GM23338 (cell line): ENCODE data around the gene TNIP1.

Experiments
- EZH2 ChIP-seq: fragments of 200-600 bp; sonication (generic); IDR thresholded peaks from one replicate; pipeline ENCODE4 v1.8.0; 2017; ENCODE audit warnings: antibody characterized with exemption, mild to moderate bottlenecking, low read depth; ENCODE audit not compliant: unreplicated experiment
- EZH2phosphoT487 ChIP-seq: fragments of 200-600 bp; sonication (generic); IDR thresholded peaks from one replicate; pipeline ENCODE4 v1.8.1; 2018; ENCODE audit warnings: antibody characterized with exemption; ENCODE audit not compliant: unreplicated experiment
- POLR2AphosphoS5 ChIP-seq: IDR thresholded peaks from 2 replicates; pipeline ENCODE4 v1.6.1; 2016; ENCODE audit warnings: antibody characterized with exemption, low read depth
- STAT1 ChIP-seq: IDR thresholded peaks from one replicate; pipeline ENCODE4 v1.6.1; 2016; ENCODE audit warnings: antibody characterized with exemption; ENCODE audit not compliant: unreplicated experiment
- TF ChIP-seq, protein P1 (sequence below), 2 experiments: fragments of 200-600 bp in 1 of 2; sonication (generic) in 1 of 2; conservative IDR thresholded peaks; 2 replicates each; pipeline versions ENCODE4 v1.5.1 to v1.6.1; 2016 to 2017; ENCODE audit warnings: antibody characterized with exemption in 2 of 2, low read depth in 2 of 2, mild to moderate bottlenecking in 2 of 2, moderate library complexity in 1 of 2
- TF ChIP-seq, protein P2 (sequence below): IDR thresholded peaks from one replicate; pipeline ENCODE4 v1.6.1; 2018; ENCODE audit warnings: antibody characterized with exemption; ENCODE audit not compliant: unreplicated experiment

DNA sequence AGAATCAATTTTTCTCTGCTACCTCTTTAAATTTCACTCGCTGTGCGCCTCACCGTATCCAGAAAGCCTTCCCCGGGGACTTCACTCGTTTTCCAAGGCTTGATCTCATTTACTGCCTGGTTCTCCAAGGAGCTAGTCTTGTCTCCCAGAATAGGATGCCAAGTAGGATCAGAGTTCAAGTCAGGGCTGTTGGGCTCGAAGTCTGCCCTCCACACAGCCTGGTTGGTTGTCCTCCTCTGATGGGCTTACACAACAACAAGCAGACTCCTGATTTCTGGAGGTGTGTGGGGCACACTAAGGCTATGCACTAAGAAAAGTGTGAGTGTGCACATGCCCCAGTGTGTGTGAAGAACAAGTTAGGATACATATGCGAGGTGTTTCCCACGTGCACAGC lies 14.0 kb upstream of the TNIP1 start:
- no peak for TF ChIP-seq POLR2AphosphoS5
- TF ChIP-seq EZH2phosphoT487: no peak
- TF ChIP-seq, protein P1, sequence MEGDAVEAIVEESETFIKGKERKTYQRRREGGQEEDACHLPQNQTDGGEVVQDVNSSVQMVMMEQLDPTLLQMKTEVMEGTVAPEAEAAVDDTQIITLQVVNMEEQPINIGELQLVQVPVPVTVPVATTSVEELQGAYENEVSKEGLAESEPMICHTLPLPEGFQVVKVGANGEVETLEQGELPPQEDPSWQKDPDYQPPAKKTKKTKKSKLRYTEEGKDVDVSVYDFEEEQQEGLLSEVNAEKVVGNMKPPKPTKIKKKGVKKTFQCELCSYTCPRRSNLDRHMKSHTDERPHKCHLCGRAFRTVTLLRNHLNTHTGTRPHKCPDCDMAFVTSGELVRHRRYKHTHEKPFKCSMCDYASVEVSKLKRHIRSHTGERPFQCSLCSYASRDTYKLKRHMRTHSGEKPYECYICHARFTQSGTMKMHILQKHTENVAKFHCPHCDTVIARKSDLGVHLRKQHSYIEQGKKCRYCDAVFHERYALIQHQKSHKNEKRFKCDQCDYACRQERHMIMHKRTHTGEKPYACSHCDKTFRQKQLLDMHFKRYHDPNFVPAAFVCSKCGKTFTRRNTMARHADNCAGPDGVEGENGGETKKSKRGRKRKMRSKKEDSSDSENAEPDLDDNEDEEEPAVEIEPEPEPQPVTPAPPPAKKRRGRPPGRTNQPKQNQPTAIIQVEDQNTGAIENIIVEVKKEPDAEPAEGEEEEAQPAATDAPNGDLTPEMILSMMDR (conservative IDR thresholded peaks at IDR 0.05; ENCODE audit: low read depth in 2 of 2): no peak
- TF ChIP-seq EZH2: no peak
- TF ChIP-seq, protein P2, sequence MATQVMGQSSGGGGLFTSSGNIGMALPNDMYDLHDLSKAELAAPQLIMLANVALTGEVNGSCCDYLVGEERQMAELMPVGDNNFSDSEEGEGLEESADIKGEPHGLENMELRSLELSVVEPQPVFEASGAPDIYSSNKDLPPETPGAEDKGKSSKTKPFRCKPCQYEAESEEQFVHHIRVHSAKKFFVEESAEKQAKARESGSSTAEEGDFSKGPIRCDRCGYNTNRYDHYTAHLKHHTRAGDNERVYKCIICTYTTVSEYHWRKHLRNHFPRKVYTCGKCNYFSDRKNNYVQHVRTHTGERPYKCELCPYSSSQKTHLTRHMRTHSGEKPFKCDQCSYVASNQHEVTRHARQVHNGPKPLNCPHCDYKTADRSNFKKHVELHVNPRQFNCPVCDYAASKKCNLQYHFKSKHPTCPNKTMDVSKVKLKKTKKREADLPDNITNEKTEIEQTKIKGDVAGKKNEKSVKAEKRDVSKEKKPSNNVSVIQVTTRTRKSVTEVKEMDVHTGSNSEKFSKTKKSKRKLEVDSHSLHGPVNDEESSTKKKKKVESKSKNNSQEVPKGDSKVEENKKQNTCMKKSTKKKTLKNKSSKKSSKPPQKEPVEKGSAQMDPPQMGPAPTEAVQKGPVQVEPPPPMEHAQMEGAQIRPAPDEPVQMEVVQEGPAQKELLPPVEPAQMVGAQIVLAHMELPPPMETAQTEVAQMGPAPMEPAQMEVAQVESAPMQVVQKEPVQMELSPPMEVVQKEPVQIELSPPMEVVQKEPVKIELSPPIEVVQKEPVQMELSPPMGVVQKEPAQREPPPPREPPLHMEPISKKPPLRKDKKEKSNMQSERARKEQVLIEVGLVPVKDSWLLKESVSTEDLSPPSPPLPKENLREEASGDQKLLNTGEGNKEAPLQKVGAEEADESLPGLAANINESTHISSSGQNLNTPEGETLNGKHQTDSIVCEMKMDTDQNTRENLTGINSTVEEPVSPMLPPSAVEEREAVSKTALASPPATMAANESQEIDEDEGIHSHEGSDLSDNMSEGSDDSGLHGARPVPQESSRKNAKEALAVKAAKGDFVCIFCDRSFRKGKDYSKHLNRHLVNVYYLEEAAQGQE: no peak
- no peak for TF ChIP-seq STAT1
